HEK293T (cell line): ENCODE results near the gene CCDC187.

Source experiments
- ELF4 ChIP-seq: fragments of 450-650 bp; IDR thresholded peaks from 2 replicates; pipeline ENCODE4 v1.6.1; 2017; ENCODE audit warnings: antibody characterized with exemption
- FOXK2 ChIP-seq: fragments of 450-650 bp; IDR thresholded peaks from 2 replicates; pipeline ENCODE4 v1.6.1; 2016; ENCODE audit warnings: mild to moderate bottlenecking
- SP1 ChIP-seq: fragments of 450-650 bp; IDR thresholded peaks from 2 replicates; pipeline ENCODE4 v1.6.1; 2017
- TARDBP ChIP-seq: fragments of 450-650 bp; IDR thresholded peaks from 2 replicates; pipeline ENCODE4 v1.6.1; 2016
- ZNF384 ChIP-seq: fragments of 450-650 bp; IDR thresholded peaks from 2 replicates; pipeline ENCODE4 v1.6.1; 2016
- TF ChIP-seq, protein P1 (sequence below): fragments of 450-650 bp; IDR thresholded peaks from 2 replicates; pipeline ENCODE4 v1.6.1; 2016

- TF ChIP-seq, protein P1, sequence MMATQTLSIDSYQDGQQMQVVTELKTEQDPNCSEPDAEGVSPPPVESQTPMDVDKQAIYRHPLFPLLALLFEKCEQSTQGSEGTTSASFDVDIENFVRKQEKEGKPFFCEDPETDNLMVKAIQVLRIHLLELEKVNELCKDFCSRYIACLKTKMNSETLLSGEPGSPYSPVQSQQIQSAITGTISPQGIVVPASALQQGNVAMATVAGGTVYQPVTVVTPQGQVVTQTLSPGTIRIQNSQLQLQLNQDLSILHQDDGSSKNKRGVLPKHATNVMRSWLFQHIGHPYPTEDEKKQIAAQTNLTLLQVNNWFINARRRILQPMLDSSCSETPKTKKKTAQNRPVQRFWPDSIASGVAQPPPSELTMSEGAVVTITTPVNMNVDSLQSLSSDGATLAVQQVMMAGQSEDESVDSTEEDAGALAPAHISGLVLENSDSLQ = no peak
- no peak for TF ChIP-seq ELF4
- no peak for TF ChIP-seq FOXK2
- TF ChIP-seq SP1 = no peak
- no peak for TF ChIP-seq TARDBP
- TF ChIP-seq ZNF384 = no peak
Observed at GRCh38 chr9:136246849-136247550, 56.9 kb downstream of the CCDC187 start.
